GM12873 (cell line): Measurements from ENCODE around the gene PIGQ.

Experiments used
- TF ChIP-seq, protein P1 (sequence below): IDR thresholded peaks from 2 replicates; pipeline ENCODE4 v1.5.1; 2012; ENCODE audit warnings: low read depth, mild to moderate bottlenecking, moderate library complexity, low read length, control low read depth; ENCODE audit not compliant: insufficient read depth; ENCODE audit errors: missing control alignments

PIGQ gene

GRCh38 chr16:590815-591200 lies 21.0 kb downstream of the PIGQ start:
- TF ChIP-seq, protein P1, sequence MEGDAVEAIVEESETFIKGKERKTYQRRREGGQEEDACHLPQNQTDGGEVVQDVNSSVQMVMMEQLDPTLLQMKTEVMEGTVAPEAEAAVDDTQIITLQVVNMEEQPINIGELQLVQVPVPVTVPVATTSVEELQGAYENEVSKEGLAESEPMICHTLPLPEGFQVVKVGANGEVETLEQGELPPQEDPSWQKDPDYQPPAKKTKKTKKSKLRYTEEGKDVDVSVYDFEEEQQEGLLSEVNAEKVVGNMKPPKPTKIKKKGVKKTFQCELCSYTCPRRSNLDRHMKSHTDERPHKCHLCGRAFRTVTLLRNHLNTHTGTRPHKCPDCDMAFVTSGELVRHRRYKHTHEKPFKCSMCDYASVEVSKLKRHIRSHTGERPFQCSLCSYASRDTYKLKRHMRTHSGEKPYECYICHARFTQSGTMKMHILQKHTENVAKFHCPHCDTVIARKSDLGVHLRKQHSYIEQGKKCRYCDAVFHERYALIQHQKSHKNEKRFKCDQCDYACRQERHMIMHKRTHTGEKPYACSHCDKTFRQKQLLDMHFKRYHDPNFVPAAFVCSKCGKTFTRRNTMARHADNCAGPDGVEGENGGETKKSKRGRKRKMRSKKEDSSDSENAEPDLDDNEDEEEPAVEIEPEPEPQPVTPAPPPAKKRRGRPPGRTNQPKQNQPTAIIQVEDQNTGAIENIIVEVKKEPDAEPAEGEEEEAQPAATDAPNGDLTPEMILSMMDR, result no peak

GRCh38 chr16:591231-591630 lies 21.5 kb downstream of the PIGQ start:
- TF ChIP-seq, protein P1, result no peak

GRCh38 chr16:591892-592517 lies 22.2 kb downstream of the PIGQ start:
- TF ChIP-seq, protein P1, result no peak

GRCh38 chr16:592518-593306 lies 22.9 kb downstream of the PIGQ start:
- TF ChIP-seq, protein P1, result no peak

DNA sequence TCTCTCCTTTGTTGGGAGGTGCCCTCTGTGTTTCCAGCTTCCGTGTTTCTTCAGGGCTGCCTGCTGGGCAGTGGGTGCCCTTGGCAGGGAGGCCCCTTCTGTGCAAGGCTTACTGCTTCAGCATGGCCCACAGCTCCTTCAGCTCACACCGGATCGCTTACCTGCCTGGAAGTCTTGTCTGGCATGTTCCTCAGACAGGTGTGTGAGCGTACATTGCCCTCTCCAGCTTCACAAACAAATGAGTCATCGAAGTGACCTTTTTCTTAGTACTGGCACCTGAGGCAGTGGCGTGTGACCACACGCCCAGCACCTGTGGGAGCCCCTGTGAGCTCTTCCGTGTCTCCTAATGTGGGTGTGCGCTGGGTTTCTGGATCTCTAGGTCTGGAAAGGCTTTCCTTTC lies 23.6 kb downstream of the PIGQ start:
- TF ChIP-seq, protein P1, result no peak

- TF ChIP-seq, protein P1, result no peak
Observed at GRCh38 chr16:593807-594206, 24.0 kb downstream of the PIGQ start.

- TF ChIP-seq, protein P1, result no peak
Observed at GRCh38 chr16:595094-595528, 25.3 kb downstream of the PIGQ start.
